ENCODE measurements around the gene PACSIN2.

The PACSIN2 gene

DNA sequence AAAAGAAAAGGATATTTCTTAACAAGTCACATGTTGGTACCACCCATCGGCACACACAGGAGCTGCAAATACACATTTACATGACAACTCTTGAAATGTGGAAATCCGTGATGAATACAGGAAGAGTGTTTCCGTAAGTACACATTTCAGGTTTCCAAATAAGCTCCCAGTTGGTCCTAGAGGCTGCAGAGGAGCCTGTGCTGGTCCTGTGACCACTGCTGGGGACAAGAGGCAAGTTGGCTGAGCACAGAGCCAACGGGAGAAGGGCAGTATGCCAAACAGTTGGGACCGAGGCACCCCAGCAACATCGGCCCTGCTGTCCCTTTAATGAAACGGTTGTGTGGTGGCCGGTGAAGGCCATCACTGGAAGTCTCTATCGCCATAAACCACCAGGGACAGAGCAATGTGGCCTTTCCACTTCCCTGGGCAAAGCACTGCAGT, 119.4 kb downstream of the PACSIN2 start:
- H3K4me3 ChIP-seq (ENCODE audit: low read depth, low read length): no peak overlapping the region
- peaks cover 10% of the 10 kb centered on the region; the same call in 1 of the 2 replicates for H3K36me3 ChIP-seq
- H3K9me3 ChIP-seq (ENCODE audit: severe bottlenecking): no peaks in the 10 kb centered on the region
- no peak for DNase-seq
- TF ChIP-seq, protein P1, sequence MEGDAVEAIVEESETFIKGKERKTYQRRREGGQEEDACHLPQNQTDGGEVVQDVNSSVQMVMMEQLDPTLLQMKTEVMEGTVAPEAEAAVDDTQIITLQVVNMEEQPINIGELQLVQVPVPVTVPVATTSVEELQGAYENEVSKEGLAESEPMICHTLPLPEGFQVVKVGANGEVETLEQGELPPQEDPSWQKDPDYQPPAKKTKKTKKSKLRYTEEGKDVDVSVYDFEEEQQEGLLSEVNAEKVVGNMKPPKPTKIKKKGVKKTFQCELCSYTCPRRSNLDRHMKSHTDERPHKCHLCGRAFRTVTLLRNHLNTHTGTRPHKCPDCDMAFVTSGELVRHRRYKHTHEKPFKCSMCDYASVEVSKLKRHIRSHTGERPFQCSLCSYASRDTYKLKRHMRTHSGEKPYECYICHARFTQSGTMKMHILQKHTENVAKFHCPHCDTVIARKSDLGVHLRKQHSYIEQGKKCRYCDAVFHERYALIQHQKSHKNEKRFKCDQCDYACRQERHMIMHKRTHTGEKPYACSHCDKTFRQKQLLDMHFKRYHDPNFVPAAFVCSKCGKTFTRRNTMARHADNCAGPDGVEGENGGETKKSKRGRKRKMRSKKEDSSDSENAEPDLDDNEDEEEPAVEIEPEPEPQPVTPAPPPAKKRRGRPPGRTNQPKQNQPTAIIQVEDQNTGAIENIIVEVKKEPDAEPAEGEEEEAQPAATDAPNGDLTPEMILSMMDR (IDR thresholded peaks at IDR 0.05; ENCODE audit: low read depth, low read length): no peak
- H3K27me3 ChIP-seq (ENCODE audit: insufficient read depth, low read depth, severe bottlenecking): no peaks in the 10 kb centered on the region
- no peak overlapping the region for H3K27ac ChIP-seq

DNA sequence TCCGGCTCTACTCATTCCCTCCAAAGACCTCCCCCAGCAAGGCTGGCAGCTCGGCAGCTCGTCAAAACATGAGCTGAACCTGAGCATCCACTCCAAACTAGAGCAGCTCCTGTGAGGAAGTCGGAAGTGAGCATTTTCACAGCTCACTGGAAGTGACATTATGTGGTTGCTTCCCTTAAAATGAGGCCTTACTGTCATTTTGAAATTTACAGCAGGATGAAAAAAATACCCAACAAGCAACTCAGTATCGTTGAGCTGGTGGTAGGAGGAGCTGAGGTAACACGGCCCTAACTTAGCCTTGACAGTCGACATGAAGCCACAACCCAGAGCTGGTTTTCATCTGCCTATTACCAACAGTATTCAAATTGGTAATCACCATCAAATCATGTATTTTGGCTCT, 119.9 kb downstream of the PACSIN2 start:
- no peak overlapping the region for H3K27ac ChIP-seq
- H3K27me3 ChIP-seq (ENCODE audit: insufficient read depth, low read depth, severe bottlenecking): no peaks in the 10 kb centered on the region
- H3K4me3 ChIP-seq (ENCODE audit: low read depth, low read length): no peak overlapping the region
- peaks cover 11% of the 10 kb centered on the region; the same call in 1 of the 2 replicates for H3K36me3 ChIP-seq
- TF ChIP-seq, protein P1 (IDR thresholded peaks at IDR 0.05; ENCODE audit: low read depth, low read length): no peak
- H3K9me3 ChIP-seq (ENCODE audit: severe bottlenecking): no peaks in the 10 kb centered on the region
- DNase-seq: no peak

DNA sequence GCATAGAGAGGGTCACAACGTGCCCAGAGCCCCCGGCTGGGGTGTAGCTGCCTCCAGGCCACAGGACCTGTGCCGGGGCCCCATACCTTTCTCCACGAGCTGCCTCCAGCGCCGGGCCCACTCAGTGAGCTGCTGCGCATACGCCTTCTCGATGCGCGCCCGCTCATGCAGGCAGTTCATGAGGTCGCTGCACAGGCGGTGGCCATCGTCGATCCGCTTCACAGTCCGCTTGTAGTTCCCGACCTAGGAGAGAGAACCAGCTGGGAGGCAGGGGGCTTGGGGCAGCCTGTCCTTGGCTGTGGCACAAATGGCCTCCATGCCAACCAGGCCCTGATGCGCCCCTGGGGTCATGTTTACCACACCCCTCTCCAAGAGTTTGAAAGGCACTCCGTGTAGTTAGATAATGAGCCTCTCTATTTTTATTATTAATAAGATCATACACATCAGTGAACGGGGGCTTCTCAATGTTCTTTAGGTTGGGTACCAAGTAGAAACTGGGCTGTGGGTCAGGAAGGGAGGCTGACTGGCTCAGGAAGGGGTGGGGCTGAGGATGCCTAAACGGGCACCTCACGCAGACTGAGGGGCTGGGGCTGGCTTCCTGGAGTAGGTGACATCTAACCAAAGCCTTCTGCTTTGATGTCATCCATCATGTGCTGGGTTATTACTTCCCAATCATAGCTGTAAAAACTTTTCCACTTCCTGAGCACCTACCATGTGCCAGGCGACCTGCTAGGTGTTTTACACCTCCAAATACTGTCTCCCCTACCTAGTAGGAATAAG, 121.4 kb downstream of the PACSIN2 start:
- Histone ChIP-seq H3K27me3 (ENCODE audit: insufficient read depth, low read depth, severe bottlenecking) (no peaks in the 10 kb centered on the region), H3K27ac (no peak overlapping the region), H3K4me3 (ENCODE audit: low read depth, low read length) (no peak overlapping the region), H3K9me3 (ENCODE audit: severe bottlenecking) (no peaks in the 10 kb centered on the region), H3K36me3 (peaks cover 20% of the 10 kb centered on the region)
- no peak for DNase-seq
- TF ChIP-seq, protein P1 (IDR thresholded peaks at IDR 0.05; ENCODE audit: low read depth, low read length): no peak

DNA sequence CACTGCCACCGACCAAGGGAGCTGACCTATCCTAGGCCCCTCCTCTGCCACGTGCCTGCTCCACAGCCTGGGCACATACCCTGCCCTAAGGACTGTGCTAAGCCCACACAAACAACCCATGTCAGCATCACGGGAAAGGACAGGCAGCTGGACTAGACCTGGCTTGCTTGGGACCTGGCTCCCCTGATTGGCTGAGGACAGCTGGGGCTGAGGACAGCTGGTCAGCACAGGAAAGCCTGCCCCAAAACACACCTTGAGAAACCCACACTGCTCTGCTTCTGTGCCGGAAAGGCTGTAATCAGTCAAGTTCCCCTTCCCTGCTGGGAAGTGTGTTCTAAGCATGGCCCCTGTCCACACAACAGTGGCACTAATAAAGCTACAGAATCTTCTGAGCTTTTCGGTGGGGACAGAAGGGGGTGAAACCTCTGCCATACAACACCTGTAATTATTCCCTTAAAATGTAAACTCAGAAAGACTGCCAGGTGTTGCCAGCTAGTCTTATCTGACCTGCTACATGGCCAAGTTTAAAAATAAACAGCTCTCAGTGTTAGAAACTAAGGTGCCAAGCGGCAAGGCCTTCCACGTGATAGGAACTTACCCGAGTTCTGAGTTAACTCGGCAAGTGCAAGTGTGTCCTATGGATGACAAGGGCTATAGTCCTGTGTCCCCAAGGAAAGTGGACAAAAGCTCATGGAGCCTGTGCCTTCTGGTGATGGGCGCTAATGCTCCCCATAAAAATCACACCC, 122.2 kb downstream of the PACSIN2 start:
- peaks cover 26% of the 10 kb centered on the region for H3K36me3 ChIP-seq

DNA sequence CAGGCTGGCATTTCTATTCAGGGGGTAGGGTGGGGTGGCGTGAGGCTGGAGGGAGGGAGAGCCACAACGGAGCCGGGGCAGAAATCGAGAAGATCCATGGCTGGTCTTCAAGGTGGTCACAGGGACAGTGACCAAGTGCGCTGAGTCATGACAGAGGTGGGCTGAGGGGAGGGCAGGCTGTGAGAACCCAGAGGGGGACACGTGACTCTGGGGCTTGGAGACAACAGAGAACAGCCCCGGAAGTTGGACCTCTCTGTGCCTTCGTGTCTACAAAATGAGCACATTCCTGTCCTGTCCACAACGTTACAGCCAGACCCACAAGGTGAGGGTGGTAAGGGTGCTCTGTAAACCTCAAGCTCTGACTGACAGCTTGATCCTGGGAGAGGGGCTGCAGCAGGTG, 122.8 kb downstream of the PACSIN2 start:
- Histone ChIP-seq H3K27me3 (ENCODE audit: insufficient read depth, low read depth, severe bottlenecking) (no peaks in the 10 kb centered on the region), H3K36me3 (peaks cover 26% of the 10 kb centered on the region)
- no peak for DNase-seq

More for the DNA sequence above, 122.2 kb downstream of the PACSIN2 start:
- H3K27me3 ChIP-seq (ENCODE audit: insufficient read depth, low read depth, severe bottlenecking): no peaks in the 10 kb centered on the region
- no peak overlapping the region for H3K27ac ChIP-seq
- no peak for DNase-seq
- H3K4me3 ChIP-seq (ENCODE audit: low read depth, low read length): no peak overlapping the region
- TF ChIP-seq, protein P1 (IDR thresholded peaks at IDR 0.05; ENCODE audit: low read depth, low read length): no peak
- no peaks in the 10 kb centered on the region for H3K9me3 ChIP-seq (ENCODE audit: severe bottlenecking)

More for the DNA sequence above, 122.8 kb downstream of the PACSIN2 start:
- H3K9me3 ChIP-seq (ENCODE audit: severe bottlenecking): no peaks in the 10 kb centered on the region
- no peak overlapping the region for H3K4me3 ChIP-seq (ENCODE audit: low read depth, low read length)
- TF ChIP-seq, protein P1 (IDR thresholded peaks at IDR 0.05; ENCODE audit: low read depth, low read length): no peak
- H3K27ac ChIP-seq: no peak overlapping the region
